GM12801 (cell line): Measurements from ENCODE around the gene PSMG3.

Source experiments
- CTCF ChIP-seq: IDR thresholded peaks from one replicate; pipeline ENCODE4 v1.5.1; 2011; ENCODE audit warnings: control low read depth; ENCODE audit not compliant: insufficient read length; ENCODE audit errors: extremely low read depth

Gene PSMG3

GRCh38 chr7:1595636-1596035 lies 25.8 kb upstream of the PSMG3 start:
- no peak for TF ChIP-seq CTCF

- TF ChIP-seq CTCF = no peak
Measured at GRCh38 chr7:1595027-1595426, 25.2 kb upstream of the PSMG3 start.

- no peak for TF ChIP-seq CTCF
Measured at GRCh38 chr7:1593904-1594421, 24.1 kb upstream of the PSMG3 start.

- no peak for TF ChIP-seq CTCF
Measured at GRCh38 chr7:1593091-1593866, 23.4 kb upstream of the PSMG3 start.

- TF ChIP-seq CTCF = no peak
Measured at GRCh38 chr7:1592299-1592871, 22.6 kb upstream of the PSMG3 start.

- TF ChIP-seq CTCF = no peak
Measured at GRCh38 chr7:1591876-1592275, 22.0 kb upstream of the PSMG3 start.

GRCh38 chr7:1591396-1591795 lies 21.6 kb upstream of the PSMG3 start:
- no peak for TF ChIP-seq CTCF
